NCI-H345 (cell line): ENCODE results near the gene SARNP.
"Not testable (repeated sequence)": the region's sequence is repeated elsewhere in the genome, so short reads cannot be mapped to it uniquely, and the experiment has no call there.

Experiments
- DNase-seq: peaks from one replicate; lab custom pipeline; 2025; lab: John Stamatoyannopoulos, UW

Gene SARNP

DNA sequence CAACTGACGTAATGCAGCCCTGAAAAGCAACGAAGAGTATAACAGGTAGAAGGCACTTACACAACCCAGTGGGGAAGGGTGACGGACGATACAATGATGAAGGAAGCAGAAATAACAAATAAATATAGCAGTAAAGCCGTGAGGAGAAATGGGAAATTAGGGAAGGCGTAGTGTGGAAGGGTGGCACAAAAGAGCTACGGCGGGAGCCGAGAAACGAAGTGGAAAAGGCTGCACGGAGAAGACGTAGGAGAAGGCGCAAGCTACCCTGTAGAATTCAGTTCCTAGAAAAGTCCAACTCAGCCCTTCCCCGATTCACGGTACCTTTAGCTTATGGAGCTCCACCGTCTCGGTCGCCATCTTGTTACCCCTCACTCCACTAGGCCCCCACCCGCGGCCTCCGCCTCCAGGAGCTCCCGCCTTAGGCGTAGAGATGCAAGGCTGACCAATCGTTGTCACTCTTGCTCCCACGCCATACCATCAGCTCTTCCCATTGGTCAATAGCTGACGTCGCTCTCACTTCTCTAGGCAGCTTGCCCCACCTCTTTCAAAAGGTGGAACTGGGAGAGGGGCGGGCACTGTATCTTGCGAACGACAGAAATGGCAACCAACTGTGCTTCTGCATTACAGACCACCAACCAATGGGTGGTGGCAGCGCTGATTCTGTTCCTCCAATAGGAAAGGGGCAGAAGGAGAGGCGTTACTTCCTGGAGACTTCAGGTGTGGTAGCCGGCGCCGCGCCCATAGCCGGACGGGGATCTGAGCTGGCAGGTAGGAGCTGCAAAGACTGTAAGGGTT lies at the start of gene SARNP, which contains the start of gene ORMDL2:
Gene SARNP, minus strand, starts transcription at position 380 of the 795 bp plus-strand sequence. Its CDS starts 23 bp downstream, at position 357.
Gene ORMDL2, plus strand, starts transcription at position 697 of the 795 bp plus-strand sequence. CDS start 959 bp downstream, outside the sequence.
- DNase-seq, result peak; percentile 99

DNA sequence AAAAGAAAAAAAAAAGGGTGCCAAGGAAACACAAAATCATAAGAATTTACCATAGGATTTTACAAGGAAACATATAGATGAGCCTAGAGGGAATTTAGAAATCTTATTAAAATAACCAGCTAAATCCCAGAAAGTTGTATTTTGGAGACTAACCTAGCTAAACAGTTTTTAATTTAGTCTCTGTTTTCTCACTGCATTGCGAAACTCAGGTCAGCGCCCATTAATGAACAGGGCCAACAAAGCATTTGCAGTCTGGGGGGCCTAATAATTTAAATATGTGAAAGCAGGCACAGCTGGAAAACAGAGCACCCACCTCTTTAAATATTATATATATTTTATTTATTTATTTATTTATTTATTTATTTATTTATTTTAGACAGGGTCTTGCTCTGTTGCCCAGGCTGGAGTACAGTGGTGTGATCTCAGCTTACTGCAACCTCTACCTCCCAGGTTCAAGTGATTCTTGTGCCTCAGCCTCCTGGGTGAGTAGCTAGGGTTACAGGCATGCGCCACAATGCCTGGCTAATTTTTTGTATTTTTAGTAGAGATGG lies 49.0 kb upstream of the SARNP start:
- DNase-seq, result not testable (repeated sequence)

DNA sequence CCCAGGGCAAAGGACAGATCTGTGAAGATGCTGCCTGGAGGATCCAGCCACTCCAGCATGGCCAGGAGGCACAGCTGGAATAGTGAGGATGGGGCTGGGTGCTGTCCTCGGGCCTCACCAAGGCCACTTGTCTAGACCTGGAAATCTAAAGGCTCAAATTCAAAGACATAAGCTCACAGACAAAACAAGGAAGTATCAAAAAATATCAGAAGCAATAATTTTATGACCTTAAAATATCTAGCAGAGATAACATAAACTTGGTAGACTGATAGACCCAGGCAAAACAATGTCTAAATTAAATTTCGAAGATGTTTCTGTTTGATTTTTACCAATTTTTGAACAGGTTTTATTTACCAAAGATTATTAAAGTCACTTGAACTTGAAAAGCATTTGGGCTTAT lies 47.8 kb upstream of the SARNP start:
- no peak for DNase-seq

- not testable (repeated sequence) for DNase-seq
Measured at GRCh38 chr12:55862931-55863330, 45.4 kb upstream of the SARNP start.

DNA sequence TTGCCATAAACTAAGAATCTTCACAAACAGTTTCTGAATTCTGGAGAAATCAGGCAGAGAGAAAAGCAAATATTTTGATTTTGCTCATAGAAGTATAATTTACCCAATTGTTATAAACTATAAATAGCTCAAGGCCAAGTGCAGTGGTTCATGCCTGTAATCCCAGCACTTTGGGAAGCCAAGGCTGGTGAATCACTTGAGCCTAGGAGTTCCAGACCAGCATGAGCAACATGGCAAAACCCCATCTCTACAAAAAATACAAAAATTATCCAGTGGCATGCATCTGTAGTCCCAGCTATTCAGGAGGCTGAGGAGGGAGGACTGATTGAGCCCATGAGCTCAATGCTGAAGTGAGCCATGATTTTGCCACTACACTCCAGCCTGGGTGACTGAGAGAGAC lies 44.8 kb upstream of the SARNP start:
- no peak for DNase-seq

- DNase-seq, result no peak
Measured at GRCh38 chr12:55861871-55862270, 44.3 kb upstream of the SARNP start.

- no peak for DNase-seq
Measured at GRCh38 chr12:55861396-55861795, 43.9 kb upstream of the SARNP start.

DNA sequence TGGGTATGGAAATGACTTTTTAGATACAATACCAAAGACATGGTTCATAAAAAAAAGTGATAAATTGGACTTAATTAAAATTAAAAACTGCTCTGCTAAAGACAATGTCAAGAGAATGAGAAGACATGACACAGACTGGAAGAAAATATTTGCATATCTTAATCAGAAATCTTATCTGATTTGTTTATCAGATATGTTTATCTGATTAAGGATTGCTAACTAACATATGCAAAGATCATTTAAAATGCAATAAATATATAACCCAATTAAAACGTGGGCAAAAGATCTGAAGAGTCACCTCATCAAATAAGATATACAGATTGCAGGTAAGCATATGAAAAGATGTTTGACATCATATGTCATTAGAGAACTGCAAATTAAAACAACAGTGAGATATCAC lies 35.2 kb upstream of the SARNP start:
- DNase-seq, result no peak

DNA sequence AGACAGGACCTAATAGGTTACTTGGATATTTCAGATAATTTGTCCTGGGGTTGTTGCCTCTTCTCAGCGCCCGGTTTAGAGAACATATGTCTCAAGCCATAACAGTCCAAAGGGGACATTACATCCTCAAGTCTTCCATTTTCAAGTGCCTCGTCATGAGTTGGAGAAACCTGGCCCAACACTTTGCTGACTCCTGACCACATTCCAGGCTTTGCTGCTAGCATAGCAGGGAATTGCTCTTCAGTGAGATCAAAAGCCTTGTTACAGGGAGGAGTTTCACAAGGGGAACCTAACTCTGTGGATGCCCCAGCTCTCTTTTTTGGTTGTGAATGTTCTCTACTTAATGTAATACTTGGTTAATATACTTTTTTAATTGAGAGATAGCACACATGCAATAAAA lies 33.4 kb upstream of the SARNP start:
- DNase-seq, result no peak

- DNase-seq, result no peak
Measured at GRCh38 chr12:55850401-55850800, 32.9 kb upstream of the SARNP start.

GRCh38 chr12:55849616-55850343 lies 32.3 kb upstream of the SARNP start:
- DNase-seq, result no peak

- no peak for DNase-seq
Measured at GRCh38 chr12:55847603-55848291, 30.2 kb upstream of the SARNP start.

GRCh38 chr12:55847033-55847432 lies 29.5 kb upstream of the SARNP start:
- DNase-seq, result no peak

DNA sequence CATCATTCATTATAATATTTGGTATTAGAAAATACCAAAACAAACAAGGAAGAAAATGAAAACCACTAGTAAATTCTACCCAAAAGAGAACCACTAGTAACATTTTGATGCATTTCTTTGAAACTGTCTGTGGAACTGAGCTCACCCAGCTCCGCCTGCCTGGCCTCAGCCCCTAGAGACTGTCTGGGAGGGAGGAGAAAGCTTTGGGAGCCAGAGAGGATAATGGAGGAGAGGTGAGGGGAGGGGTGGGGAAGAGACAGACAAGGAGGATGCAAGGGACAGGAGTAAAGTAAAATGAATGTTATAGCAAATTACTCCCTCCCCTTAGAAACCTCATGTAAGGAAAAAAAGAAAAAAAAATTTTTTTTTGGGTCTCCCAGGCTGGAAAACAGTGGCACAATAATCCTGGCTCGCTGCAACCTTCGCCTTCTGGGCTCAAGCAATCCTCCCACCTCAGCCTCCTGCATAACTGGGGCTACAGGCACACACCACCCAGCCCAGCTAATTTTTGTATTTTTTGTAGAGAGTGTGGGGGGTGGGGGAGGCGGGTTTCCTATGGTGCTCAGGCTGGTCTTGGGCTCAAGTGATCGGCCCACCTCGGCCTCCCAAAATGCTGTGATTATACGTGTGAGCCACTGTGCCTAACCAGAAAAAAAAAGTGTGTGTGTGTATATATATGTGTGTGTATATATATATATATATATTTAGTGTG lies 28.4 kb upstream of the SARNP start:
- DNase-seq, result no peak

GRCh38 chr12:55845361-55845760 lies 27.8 kb upstream of the SARNP start:
- DNase-seq, result no peak

DNA sequence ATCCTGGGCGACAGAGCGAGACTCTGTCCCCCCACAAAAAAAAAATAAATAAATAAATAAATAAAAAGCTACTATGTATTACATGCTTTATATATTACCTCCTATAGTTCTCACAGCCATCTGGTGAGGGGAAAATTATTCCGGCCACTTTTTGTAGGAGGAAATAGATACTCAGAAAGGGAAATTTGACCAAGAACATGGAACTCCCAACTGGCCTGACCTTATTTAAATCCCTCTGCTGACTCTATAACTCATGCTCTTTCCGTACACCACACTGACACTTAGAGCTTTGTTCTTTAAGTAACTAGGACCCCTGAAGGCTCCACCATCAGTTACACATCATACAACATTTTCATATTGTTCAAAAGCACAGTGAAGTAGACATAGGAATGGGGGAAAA lies 27.4 kb upstream of the SARNP start:
- DNase-seq, result no peak

- no peak for DNase-seq
Measured at GRCh38 chr12:55843431-55843830, 25.9 kb upstream of the SARNP start.

GRCh38 chr12:55842681-55843429 lies 25.3 kb upstream of the SARNP start, which contains the start of gene MMP19:
MMP19 (minus strand) TSS chr12:55842936; CDS start chr12:55842830, 106 bp downstream.
- no peak for DNase-seq

DNA sequence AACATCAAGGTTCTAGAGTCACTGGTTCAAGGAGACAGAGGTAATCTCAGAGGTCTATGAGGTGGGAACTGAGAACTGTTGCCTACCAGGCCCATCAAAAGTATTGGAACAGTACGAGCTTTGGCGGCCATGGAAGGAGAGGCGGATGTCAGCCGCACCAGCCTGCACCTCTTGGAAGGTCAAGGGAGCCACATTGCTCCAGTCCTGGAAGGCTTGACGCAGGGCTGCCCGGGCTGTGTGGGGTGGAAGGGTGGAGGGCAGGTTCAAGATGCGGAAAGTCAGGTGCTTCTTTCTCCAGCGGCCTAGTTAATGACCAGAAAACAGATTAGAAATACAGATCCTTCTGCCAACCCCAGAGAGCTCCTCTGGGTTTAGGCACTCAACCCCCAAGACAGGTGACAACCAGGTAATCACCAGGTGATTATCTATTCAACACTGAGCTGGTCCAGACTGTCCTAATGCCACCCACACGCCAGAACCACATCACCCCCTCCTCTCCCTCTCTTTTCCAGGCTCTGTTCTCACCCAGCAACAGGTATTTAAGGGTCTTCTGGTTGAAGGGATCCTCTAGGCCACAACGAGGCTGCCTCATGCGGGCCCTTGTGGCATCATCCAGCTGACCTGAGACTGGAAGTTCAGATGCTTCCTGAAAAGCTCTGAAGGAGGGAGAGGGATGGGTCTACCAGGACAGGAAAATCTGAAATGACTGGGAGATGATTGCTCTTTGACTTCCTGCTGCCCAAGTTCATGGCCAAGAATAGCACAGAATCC lies 23.2 kb upstream of the SARNP start:
- no peak for DNase-seq
